ENCODE measurements around the gene NUP88.

Gene NUP88

GRCh38 chr17:5364156-5364555 lies 55.3 kb downstream of the NUP88 start:
- no peak for DNase-seq (ENCODE audit: low read depth)
- in situ Hi-C loops (cut with HindIII; ENCODE audit: low sequenced_read_pairs) = loop anchor here (5.0 kb wide), 1 partner anchor 48 kb away; no protein-coding TSS in a partner anchor
- no peak for TF ChIP-seq CTCF (IDR thresholded peaks at IDR 0.05; ENCODE audit: low read depth, low read length, missing control alignments)
- H3K4me3 ChIP-seq (ENCODE audit: low read depth, low read length) = no peak overlapping the region

GRCh38 chr17:5362162-5362811 lies 57.2 kb downstream of the NUP88 start:
- no peak overlapping the region for H3K4me3 ChIP-seq (ENCODE audit: low read depth, low read length)
- in situ Hi-C loops (cut with HindIII; ENCODE audit: low sequenced_read_pairs) = loop anchor here (5.0 kb wide), 1 partner anchor 50 kb away; no protein-coding TSS in a partner anchor
- TF ChIP-seq CTCF (IDR thresholded peaks at IDR 0.05; ENCODE audit: low read depth, low read length, missing control alignments) = no peak
- DNase-seq (ENCODE audit: low read depth) = no peak

- DNase-seq (ENCODE audit: low read depth) = no peak
- no peak for TF ChIP-seq CTCF (IDR thresholded peaks at IDR 0.05; ENCODE audit: low read depth, low read length, missing control alignments)
- no peak overlapping the region for H3K4me3 ChIP-seq (ENCODE audit: low read depth, low read length)
- in situ Hi-C loops (cut with HindIII; ENCODE audit: low sequenced_read_pairs) = loop anchor here (5.0 kb wide), 1 partner anchor 51 kb away; no protein-coding TSS in a partner anchor
Measured at GRCh38 chr17:5361426-5361825, 58.0 kb downstream of the NUP88 start.

GRCh38 chr17:5355421-5356129 lies 63.9 kb downstream of the NUP88 start:
- in situ Hi-C loops (cut with HindIII; ENCODE audit: low sequenced_read_pairs) = no loop called here
- no peak overlapping the region for H3K4me3 ChIP-seq (ENCODE audit: low read depth, low read length)
- DNase-seq (ENCODE audit: low read depth) = no peak
- TF ChIP-seq CTCF (IDR thresholded peaks at IDR 0.05; ENCODE audit: low read depth, low read length, missing control alignments) = no peak

GRCh38 chr17:5354886-5355415 lies 64.5 kb downstream of the NUP88 start:
- DNase-seq (ENCODE audit: low read depth) = no peak
- no peak overlapping the region for H3K4me3 ChIP-seq (ENCODE audit: low read depth, low read length)
- in situ Hi-C loops (cut with HindIII; ENCODE audit: low sequenced_read_pairs) = no loop called here
- no peak for TF ChIP-seq CTCF (IDR thresholded peaks at IDR 0.05; ENCODE audit: low read depth, low read length, missing control alignments)

- no peak for DNase-seq (ENCODE audit: low read depth)
- in situ Hi-C loops (cut with HindIII; ENCODE audit: low sequenced_read_pairs) = no loop called here
- no peak overlapping the region for H3K4me3 ChIP-seq (ENCODE audit: low read depth, low read length)
- no peak for TF ChIP-seq CTCF (IDR thresholded peaks at IDR 0.05; ENCODE audit: low read depth, low read length, missing control alignments)
Measured at GRCh38 chr17:5354310-5354709, 65.2 kb downstream of the NUP88 start.

All from astrocyte of the cerebellum (primary cell).